BE2C (cell line): ENCODE results near the gene ZNF804A.

Experiments
- DNase-seq: peaks from one replicate; pipeline ENCODE4 v3.0.0-alpha.2; 2020
- H3K27me3 ChIP-seq: fragments of 250-450 bp; sonication (Bioruptor Pico); 2 replicates; pipeline ENCODE4 v1.5.1; 2020; ENCODE audit warnings: mild to moderate bottlenecking
- H3K36me3 ChIP-seq: fragments of 250-450 bp; sonication (Bioruptor Pico); 2 replicates; pipeline ENCODE4 v1.5.1; 2020; ENCODE audit warnings: mild to moderate bottlenecking
- H3K4me1 ChIP-seq: fragments of 250-450 bp; sonication (Bioruptor Pico); 2 replicates; pipeline ENCODE4 v1.5.1; 2020
- H3K4me3 ChIP-seq: 2 replicates; pipeline ENCODE4 v1.5.1; 2011; ENCODE audit warnings: low read depth, low read length
- H3K9me3 ChIP-seq: fragments of 250-450 bp; sonication (Bioruptor Pico); 2 replicates; pipeline ENCODE4 v1.5.1; 2020
- TF ChIP-seq, protein P1 (sequence below): IDR thresholded peaks from 2 replicates; pipeline ENCODE4 v1.5.1; 2012; ENCODE audit warnings: mild to moderate bottlenecking, low read depth, low read length

Gene ZNF804A

DNA sequence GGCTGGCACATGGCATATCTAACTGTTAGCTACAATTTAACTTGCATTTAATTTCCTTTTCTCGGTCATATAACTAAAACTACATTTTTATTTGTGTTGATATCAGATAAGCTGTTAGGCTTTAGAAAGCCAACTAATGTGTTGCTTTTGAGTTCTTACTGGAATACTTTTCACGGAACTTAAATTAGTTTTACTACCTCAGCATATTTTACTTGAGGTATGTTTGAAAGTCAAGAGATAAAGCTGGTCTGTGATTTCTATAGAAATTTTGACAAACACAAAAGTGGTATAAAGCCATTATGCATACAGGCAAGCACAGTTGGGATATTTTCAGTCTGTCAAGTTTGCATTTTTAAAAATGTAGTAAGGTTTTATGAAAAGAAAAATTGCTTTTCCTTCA is 162.6 kb downstream of the ZNF804A start:
- no peaks in the 10 kb centered on the region for H3K27me3 ChIP-seq
- TF ChIP-seq, protein P1, sequence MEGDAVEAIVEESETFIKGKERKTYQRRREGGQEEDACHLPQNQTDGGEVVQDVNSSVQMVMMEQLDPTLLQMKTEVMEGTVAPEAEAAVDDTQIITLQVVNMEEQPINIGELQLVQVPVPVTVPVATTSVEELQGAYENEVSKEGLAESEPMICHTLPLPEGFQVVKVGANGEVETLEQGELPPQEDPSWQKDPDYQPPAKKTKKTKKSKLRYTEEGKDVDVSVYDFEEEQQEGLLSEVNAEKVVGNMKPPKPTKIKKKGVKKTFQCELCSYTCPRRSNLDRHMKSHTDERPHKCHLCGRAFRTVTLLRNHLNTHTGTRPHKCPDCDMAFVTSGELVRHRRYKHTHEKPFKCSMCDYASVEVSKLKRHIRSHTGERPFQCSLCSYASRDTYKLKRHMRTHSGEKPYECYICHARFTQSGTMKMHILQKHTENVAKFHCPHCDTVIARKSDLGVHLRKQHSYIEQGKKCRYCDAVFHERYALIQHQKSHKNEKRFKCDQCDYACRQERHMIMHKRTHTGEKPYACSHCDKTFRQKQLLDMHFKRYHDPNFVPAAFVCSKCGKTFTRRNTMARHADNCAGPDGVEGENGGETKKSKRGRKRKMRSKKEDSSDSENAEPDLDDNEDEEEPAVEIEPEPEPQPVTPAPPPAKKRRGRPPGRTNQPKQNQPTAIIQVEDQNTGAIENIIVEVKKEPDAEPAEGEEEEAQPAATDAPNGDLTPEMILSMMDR = no peak
- H3K9me3 ChIP-seq = no peaks in the 10 kb centered on the region
- no peaks in the 10 kb centered on the region for H3K4me1 ChIP-seq
- no peak overlapping the region for H3K4me3 ChIP-seq
- no peak for DNase-seq
- H3K36me3 ChIP-seq = no peaks in the 10 kb centered on the region

DNA sequence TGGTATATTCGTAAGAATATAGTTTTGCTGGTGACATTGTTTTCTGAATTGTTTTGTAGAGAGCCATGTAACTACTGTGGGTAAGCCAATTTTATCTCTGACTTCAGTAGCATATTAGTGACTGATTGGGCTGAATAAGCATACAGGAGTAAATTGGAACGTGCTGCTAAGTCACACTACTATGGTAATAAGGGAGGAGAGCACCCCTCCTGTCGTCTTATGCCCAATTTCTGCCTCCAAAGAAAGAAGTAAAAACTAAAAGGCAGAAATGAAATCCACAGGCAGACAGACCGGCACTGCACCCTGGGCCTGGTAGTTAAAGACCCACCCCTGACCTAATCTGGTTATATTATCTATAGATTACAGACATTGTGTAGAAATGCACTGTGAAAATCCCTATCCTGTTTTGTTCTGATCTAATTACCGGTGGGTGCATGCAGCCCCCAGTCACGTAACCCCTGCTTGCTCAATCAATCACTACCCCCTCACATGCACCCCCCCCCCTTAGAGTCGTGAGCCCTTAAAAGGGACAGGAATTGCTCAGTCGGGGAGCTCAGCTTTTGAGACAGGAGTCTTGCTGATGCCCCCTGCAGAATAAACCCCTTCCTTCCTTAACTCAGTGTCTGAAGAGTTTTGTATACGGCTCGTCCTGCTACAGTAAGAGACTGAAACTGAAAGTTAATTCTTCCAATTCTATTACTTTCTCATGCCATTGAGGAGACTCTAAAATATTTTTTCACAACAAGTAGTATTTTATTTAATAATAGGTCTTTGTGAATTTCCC is 167.0 kb downstream of the ZNF804A start:
- H3K36me3 ChIP-seq = no peaks in the 10 kb centered on the region
- no peaks in the 10 kb centered on the region for H3K27me3 ChIP-seq
- peak overlapping the region; percentile 24 for H3K4me3 ChIP-seq
- TF ChIP-seq, protein P1 = no peak
- no peaks in the 10 kb centered on the region for H3K4me1 ChIP-seq
- DNase-seq = peak; percentile 42
- no peaks in the 10 kb centered on the region for H3K9me3 ChIP-seq

DNA sequence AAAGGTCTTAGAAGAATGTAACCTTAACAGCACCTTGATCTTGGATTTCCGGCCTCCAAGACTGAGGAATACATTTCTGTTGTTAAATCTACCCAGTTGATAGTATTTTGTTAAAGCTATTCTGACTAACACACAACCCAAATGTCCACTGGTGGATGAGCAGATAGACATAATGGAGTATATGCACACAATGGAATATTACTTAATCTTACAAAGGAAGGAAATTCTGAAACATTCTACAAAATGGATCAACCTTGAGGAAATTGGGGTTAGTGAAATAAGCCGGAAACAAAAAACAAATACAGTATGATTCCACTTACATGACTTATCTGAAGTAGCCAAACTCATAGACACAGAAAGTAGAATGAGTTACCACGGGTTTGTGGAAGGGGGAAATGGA is 168.7 kb downstream of the ZNF804A start:
- TF ChIP-seq, protein P1 = no peak
- no peaks in the 10 kb centered on the region for H3K4me1 ChIP-seq
- no peaks in the 10 kb centered on the region for H3K36me3 ChIP-seq
- no peak for DNase-seq
- H3K9me3 ChIP-seq = no peaks in the 10 kb centered on the region
- H3K27me3 ChIP-seq = no peaks in the 10 kb centered on the region
- H3K4me3 ChIP-seq = no peak overlapping the region

DNA sequence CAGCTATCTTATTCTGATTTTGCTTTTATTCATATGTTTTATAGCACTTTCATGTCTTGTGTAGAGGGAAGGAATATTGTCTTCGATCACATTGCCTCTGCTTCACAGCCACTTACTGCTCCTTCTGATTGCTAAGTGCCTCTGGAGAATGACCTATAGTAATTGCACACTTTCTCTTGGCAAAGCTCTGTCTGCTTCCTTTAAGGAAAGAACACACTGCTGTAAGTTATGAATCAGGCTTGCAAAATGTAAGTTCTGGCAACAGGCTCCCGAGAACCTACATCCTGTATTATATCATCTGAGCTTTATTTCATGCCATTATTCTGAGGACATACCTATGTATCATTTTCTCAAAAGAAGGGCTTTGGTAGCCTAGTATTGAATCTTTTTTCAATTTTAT is 170.7 kb downstream of the ZNF804A start:
- TF ChIP-seq, protein P1 = no peak
- Histone ChIP-seq H3K27me3 (no peaks in the 10 kb centered on the region), H3K4me3 (no peak overlapping the region), H3K4me1 (no peaks in the 10 kb centered on the region), H3K36me3 (no peaks in the 10 kb centered on the region), H3K9me3 (no peaks in the 10 kb centered on the region)
- DNase-seq = no peak

DNA sequence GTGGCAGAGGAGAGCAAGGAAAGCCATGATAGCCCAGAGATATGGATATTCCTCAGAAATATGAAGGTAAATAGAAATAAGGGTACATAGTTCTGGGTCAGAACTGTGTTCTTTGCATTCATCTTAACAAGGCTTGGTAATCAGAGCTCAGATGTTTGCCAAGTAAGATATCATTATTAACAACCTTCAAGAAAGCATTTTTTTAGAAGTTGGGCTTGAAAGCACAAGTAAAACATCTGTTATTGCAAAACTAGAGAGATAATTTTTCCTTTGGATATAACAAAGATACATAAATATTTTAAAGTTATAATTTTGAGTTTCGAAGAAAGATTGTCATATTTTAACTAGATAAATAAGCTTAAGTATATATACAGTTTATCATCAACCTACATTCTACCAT is 171.4 kb downstream of the ZNF804A start:
- H3K36me3 ChIP-seq = no peaks in the 10 kb centered on the region
- no peak overlapping the region for H3K4me3 ChIP-seq
- H3K9me3 ChIP-seq = no peaks in the 10 kb centered on the region
- H3K27me3 ChIP-seq = no peaks in the 10 kb centered on the region
- H3K4me1 ChIP-seq = no peaks in the 10 kb centered on the region
- no peak for DNase-seq
- TF ChIP-seq, protein P1 = no peak

DNA sequence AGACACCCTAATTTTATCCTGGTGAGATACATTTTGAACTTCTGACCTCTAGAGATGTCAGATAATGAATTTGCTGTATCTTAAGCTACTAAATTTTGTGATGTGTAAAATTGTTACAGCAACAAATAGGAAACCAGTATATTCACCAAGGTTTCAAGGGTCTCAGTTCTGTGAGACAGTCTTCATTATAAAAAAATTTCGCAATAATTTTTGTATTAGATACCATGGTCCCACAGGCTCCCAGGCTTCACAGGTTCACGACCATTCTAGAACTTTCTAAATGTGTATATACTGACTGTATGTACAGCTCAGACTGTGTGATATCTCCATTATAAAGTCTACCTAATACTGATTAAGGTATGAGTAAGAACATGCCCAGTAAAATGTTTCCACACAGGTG is 181.4 kb downstream of the ZNF804A start:
- Histone ChIP-seq H3K4me1 (no peaks in the 10 kb centered on the region), H3K36me3 (no peaks in the 10 kb centered on the region), H3K9me3 (no peaks in the 10 kb centered on the region), H3K4me3 (no peak overlapping the region), H3K27me3 (no peaks in the 10 kb centered on the region)
- no peak for DNase-seq
- TF ChIP-seq, protein P1 = no peak
